HG03280 (cell line): ENCODE data around the gene SOX18.
"Not testable (repeated sequence)": the region's sequence is repeated elsewhere in the genome, so short reads cannot be mapped to it uniquely, and the experiment has no call there.

ENCODE experiments used
- ATAC-seq: cut with Tn5 transposase; IDR thresholded peaks from one replicate; pipeline ENCODE4 v1.9.1; 2021; ENCODE audit warnings: mild to moderate bottlenecking, moderate library complexity; ENCODE audit not compliant: unreplicated experiment

Gene SOX18

DNA sequence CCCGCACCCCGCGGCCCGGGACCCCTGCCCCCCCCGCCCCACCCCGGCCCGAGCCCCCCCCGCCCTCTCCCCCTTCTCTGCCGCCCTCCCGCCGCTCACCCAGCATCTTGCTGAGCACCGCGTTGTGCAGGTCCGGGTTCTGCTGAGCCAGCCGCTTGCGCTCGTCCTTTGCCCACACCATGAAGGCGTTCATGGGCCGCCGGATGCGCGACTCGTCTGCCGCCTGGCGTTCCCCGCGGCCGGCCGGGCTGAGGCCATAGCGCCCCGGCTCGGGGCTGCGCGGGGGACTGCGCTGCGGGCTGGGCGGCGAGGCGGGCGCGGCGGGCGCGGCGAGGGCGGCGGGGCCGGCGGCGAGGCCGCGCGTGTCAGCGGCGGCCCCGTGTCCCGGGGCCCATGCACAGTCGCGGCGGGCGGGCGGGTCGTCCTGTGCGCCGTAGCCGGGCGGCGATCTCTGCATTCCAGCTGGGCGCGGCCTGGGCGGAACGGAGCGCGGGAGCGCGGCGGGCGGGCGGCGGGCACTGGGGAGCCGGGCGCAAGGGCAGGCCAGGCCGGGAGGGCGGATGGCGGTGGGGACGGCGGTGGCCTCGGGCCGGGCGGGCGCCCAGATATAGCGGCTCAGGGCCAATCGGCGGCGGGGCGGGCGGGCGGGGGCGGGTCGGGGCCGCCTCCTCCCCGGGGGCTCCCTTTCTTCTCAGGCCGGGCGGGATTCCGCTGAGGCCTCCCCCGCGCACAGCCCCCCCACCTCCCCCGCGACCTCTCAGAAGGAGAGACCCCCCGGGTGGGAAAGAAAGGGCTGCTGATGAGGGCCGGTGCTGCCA lies at the start of gene SOX18:
Gene SOX18 (minus strand): TSS at position 580 of the 818 bp plus-strand sequence. CDS start 123 bp downstream, at position 457.
- no peak for ATAC-seq

DNA sequence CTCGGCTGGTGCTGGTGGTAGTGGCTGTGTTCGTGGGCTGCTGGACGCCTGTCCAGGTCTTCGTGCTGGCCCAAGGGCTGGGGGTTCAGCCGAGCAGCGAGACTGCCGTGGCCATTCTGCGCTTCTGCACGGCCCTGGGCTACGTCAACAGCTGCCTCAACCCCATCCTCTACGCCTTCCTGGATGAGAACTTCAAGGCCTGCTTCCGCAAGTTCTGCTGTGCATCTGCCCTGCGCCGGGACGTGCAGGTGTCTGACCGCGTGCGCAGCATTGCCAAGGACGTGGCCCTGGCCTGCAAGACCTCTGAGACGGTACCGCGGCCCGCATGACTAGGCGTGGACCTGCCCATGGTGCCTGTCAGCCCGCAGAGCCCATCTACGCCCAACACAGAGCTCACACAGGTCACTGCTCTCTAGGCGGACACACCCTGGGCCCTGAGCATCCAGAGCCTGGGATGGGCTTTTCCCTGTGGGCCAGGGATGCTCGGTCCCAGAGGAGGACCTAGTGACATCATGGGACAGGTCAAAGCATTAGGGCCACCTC lies 49.1 kb upstream of the SOX18 start:
- ATAC-seq: no peak

DNA sequence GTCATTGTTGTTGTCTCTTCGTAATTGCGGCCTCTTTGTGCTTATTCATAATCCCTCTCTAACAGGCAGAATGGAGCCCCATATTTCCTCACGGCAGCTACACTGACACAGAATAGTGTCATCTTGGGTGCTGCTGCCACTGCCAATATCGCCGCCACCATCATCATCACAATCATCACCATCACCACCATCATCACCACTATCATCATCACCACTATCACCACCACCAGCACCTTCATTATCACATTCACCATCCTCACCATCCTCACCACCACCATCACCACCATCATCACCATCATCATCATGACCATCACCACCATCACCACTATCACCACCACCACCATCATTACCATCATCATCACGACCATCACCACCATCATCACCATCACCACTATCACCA lies 47.1 kb upstream of the SOX18 start:
- no peak for ATAC-seq

DNA sequence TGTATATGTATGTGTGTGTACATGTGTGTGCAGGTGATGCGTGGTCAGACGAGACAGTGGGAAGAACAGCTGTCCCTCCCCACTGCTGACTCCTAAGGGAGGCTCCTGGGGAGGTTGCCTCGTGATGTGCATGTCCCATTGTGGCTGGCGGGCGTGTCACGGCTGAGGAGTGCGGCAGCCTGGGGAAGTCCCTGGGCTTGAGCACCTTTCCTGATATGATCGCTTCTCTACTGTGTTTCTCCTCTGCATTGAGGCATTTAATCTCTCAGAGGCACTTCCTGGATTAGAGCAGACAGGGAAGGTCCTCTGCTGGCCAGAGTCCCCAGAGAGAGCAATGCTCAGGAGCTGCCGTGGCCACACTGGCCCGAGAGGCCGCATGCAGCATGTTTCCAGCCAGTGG lies 46.5 kb upstream of the SOX18 start:
- ATAC-seq: no peak

DNA sequence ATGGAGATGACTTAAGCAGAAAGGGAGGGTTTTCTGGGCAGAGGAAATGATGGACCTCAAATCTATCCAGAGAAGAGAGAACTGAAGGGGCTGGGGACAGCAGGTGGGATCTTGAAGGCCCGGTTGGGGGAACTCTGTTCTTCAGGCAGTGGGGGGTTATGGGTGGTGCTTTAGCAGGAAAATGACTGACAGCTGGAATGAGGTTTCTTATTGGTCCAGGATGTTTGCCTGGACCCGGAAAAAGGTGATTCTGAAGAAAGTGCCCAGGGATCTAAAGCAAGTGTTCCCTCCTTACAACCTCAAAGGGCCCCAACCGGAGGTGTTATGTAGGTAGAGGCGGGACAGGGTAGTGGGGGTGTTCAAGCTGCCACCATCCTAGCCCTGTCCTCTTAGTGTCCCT lies 46.0 kb upstream of the SOX18 start:
- no peak for ATAC-seq

DNA sequence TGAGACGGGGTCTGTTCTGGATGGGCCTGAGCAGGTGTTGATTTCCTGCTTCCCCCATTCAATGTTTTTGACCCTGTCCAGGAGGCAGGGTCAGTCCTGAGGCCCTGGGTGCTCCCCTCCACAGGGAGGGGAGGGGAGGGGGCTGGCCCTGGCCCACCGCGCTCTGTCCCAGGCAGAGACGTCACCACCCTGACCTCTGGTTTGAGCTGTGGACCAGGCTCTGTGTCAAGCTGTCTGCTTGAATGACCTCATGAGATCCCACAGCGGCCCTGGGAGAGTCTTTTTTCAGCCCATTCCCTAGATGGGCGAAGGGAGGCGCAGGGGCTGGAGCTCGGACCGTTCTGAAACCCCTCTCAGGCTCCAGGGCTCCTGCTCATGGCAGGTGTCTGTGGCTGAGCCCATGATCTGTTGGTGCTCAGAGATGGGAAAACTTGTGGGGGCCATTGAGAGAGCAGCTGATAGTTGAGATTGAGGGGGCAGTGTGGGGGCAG lies 43.6 kb upstream of the SOX18 start:
- ATAC-seq: no peak

DNA sequence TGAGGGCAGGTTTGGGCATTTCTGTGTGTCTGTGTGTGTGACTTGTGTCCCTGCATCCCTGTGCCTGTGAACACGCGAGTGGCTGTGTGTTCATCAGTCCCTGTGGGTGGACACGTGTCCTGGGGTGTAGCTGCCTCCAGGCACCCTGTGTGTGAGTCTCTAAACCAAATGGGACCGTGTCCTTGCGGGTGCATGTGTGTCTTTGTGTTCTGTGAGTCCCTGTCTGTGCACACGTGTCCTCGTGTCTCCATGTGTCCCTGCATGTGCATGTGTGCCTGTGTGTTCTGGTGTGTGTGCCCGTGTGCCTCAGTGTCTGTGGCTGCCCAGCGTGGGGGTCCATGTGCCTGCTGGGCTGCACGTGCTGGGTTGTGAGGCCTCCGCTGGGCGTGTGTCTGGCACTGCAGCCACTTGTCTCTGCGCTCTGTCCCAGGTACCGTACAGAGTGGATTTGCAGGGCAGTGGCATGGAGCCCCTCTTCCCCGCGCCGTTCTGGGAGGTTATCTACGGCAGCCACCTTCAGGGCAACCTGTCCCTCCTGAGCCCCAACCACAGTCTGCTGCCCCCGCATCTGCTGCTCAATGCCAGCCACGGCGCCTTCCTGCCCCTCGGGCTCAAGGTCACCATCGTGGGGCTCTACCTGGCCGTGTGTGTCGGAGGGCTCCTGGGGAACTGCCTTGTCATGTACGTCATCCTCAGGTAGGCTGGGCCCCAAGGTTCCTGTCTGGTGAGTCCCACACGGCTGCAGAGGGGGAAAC lies 43.0 kb upstream of the SOX18 start:
- no peak for ATAC-seq

DNA sequence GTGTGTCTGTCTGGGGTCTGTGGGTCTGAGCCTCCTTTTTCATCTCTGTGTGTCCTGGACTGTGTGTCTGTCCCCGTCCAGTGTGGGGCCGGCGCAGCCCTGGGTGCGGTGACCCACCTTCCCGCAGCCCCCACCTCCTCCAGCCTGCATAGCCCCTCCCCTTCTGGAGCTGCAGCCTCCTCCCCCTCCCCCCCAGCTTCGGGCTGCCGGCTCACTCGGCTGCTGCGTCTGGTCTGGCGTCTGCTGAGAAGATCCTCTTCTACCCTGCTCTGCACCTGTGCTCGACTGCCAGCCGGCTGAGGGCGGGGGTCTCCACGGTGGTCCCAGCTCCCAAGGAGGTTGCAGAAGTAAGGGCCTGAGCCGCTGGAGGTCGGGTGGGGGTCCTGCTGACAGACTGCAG lies 42.3 kb upstream of the SOX18 start:
- ATAC-seq: no peak

DNA sequence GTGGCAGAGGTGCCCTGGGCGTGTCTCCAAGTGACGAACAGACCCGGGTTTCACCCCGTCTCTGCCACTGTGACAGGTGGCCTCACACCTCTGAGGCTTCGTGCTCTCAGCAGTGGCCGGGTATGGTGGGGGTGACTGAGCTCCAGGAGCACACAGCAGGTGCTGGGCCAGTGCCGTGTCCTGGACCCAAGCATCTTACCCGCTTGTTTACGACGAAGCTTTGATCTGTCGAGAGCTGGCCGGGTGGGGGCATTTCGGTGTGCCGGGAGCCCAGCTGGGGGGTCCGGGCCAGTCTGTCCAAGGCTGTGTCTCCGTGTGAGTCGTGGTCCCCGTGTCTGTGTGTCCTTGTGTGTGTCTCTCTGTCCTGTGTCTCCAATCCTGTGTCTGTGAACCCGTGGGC lies 41.9 kb upstream of the SOX18 start:
- no peak for ATAC-seq

DNA sequence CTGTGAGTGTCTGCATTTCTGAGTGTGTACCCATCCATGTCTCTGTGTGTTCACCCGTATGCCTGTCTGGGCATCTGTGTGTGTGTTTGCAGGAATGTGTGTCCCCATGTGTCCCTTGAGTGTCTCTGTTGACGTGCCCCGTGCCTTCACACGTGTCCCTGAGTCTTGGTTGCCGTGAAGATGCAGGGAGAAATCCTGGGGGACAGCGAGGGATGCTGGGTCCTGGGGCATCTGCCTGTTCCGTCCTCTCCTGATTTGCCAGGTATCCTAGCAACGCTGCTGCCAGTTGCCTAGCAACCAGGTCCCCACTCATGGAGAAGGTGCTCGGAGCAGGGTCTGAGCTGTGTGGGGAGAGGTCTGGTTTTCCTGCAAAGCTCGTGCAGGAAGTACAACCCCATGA lies 40.7 kb upstream of the SOX18 start:
- ATAC-seq: no peak

DNA sequence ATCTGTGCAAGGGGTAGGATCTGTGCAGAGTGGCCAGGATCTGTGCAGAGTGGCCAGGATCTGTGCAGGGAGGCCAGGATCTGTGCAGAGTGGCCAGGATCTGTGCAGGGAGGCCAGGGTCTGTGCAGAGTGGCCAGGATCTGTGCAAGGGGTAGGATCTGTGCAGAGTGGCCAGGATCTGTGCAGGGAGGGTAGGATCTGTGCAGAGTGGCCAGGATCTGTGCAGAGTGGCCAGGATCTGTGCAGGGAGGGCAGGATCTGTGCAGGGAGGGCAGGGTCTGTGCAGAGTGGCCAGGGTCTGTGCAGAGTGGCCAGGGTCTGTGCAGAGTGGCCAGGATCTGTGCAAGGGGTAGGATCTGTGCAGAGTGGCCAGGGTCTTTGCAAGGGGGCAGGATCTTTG lies 39.1 kb upstream of the SOX18 start:
- not testable (repeated sequence) for ATAC-seq

DNA sequence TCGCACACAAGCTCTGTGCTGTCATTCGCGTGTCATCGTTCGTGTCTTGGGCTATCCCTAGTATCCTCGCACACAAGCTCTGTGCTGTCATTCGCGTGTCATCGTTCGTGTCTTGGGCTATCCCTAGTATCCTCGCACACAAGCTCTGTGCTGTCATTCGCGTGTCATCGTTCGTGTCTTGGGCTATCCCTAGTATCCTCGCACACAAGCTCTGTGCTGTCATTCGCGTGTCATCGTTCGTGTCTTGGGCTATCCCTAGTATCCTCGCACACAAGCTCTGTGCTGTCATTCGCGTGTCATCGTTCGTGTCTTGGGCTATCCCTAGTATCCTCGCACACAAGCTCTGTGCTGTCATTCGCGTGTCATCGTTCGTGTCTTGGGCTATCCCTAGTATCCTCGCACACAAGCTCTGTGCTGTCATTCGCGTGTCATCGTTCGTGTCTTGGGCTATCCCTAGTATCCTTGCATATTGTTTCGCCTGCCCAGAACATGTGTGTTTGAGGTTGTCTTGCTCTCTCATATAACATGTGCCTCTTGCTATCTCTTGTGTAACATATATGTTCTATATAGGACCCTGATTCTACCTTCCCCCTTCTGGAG lies 37.9 kb upstream of the SOX18 start:
- not testable (repeated sequence) for ATAC-seq

DNA sequence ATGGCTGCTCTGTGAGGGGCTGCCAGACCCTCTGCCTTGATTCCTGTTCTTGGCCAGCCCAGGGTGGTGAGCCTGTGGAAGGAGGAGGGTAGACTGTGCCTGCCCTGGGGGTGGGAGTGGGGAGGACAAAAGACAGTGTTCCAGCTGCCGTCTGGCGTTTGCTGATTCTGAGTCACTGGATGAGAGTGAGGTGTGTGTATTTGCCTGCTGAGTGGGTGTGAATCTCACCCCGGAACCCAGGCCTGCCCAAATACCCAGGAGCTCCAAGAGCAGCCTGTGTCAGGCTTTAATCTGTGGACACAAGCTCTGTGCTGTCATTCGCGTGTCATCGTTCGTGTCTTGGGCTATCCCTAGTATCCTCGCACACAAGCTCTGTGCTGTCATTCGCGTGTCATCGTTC lies 37.4 kb upstream of the SOX18 start:
- ATAC-seq: no peak

DNA sequence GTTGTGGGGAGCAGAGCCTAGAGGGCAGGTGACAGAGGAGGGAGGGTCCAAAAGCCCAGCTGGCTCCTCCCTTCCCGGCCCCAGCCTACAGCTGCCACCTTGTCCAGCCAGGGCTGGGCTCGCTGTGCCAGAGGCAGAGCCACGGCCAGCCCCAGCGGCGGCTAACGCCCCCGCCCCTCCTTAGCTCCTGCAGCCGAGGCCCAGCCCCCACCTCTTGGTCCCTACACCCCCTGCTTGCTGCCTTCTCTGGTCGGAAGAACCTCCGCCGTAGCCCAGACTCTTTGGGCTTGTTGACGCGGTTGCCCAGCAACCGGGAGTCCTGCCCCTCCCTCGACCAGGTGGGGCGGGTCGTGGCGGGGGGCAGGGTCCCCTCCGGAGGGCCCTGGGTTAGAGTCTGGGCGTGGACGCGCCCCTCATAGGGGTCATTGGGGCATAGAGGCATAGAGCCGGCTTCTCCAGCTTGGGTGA lies 35.3 kb upstream of the SOX18 start:
- no peak for ATAC-seq

DNA sequence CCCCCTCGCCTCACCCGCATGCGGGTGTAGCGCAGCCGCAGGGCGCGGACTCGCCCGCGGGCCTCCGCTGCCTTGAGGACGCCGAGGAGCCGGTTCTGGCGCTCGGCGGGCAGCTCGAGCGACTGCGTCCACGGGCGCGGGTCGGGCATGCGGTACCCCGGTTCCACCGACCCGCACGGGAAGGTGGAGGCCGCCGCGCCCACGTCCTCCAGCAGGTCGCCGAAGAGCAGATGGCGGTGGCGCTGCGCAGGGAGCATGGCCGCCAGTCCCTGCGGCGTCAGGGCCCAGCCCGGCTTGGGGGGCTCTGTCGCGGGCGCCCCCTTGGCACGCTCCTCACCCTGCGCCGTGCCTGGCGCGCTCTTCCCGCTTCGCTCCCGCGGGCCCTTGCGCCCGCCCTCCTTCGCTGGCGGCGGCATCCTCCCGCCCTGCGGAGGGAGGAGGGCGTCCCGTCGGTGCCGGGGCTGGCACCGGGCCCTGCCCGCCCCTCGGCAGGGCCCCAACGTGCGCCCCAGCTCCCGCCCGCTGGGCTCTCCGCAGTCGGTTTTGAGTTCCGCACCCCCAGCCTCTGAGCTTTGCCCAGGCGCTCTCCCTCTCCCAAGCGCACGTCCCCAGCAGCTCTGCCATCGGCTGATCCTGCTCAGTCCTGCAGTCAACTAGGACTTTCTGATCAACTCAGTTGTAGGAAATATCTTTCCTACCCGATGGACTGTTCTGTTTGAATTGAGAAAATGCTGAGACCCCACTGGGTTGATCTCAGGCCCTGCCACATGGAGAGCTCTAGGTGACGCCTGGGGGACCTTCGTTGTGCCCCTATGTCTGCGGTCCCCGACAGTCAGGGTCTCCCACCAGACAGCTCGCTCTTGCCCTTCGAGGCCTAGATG lies 34.6 kb upstream of the SOX18 start, which contains the start of gene LKAAEAR1:
Gene LKAAEAR1 (minus strand): TSS at position 595 of the 881 bp plus-strand sequence. CDS start 179 bp downstream, at position 416.
- ATAC-seq: no peak

DNA sequence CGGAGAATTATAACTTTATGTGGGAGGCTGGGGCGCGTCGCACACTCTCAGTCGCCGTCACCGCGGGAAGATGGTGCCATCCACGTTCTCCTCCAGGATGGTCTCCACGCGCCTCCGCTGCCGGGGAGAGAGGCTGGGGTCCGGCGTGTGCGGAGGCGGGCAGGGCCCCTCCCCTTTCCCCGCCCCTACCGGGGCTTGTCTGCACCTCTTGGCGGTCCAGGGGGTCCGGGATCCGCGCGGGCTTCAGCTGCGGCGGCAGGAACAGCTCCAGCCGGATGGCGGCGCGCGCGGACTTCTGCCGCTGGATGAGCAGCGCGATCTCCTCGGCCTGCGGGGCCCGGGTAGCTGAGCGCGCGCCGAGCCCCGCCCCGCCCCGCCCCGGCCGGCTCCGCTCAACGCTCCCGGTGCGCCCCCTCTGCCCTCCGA lies 34.0 kb upstream of the SOX18 start:
- ATAC-seq: no peak

DNA sequence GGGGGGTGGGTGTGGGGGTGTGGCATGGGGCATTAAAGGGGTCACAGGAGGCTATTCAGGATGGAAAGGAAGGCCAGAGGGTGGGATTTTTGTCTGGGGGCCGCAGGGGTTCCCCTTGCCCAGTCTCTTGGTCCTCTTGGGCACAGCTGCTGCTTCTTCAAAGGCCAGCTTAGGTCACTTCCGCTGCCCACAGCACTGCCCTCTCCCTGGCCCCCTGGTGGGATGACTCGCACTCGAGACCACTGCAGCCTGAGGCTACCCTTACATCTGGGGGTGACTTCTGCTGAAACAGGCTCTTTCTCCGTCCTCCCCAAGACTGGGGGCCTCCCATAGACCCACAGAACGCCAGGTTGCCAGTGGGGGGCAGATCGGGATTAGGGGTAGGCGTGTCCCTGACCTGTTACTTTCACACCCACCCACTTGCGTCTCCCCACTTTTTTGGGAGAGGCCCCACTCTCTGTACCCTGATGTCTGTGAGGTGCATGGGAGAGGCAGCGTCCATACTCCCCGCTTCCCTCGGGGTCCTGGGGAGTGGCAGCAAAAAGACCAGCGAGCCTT lies 33.5 kb upstream of the SOX18 start:
- no peak for ATAC-seq

DNA sequence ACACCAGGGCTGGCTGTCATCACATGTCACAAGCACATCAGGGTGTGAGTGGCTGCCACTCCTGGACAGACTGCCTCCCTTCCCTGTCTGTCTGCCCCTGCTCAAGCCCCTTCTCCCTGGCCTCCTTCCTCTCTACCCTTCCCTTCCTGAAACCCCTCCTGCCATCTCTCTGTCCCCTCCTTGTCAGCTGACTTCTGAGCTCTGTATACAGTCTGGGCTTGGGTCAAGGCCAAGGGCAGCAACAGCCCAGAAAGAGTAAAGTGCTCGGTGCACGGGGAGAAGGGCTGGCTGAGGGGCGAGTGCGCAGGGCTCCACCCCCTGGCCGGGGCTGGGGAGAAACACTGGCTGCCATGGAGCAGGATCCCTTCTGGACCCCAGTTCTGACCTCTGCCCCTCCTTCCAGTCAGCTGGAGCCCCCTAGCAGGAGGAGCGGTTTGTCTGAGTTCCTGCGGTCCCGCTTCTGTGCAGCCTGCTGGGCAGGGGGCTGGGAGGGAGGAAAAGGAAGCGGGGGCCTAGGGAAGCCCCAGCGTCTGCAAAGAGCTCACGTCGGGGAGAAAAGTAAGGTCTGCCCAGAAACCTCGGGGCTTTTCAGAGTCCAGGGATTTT lies 32.8 kb upstream of the SOX18 start:
- ATAC-seq: no peak

DNA sequence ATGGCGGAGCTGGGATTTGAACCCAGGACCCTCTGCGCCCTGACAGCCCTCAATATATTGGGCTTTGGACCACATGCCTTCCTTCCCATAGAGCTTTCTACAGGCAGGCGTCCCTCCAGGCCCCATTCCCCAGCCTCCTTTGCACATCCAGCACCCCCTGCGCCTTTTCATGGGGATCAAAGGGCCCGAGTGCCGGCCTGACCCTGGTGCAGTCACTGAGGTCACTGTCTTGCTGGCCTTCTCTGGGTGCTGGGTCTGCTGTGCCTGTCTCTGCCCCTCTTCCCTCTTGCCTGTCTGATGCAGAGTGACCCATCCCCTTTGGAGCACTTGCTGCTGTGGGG lies 32.2 kb upstream of the SOX18 start:
- no peak for ATAC-seq
